Gastrocnemius medialis (tissue), 4 donors: Measurements from ENCODE around the gene ITGB2. TPM values are rescaled to one million over a fixed set of nuclear protein-coding genes. Genes with fewer than 3 reads are reported as not detected.

Source experiments
- ATAC-seq, 2 donors: fragments of 150-250 bp; one replicate each; pipeline ENCODE4 v1.9.1; 2016
- DNase-seq, 2 donors: peaks; one replicate each; pipeline ENCODE4 v3.0.0-alpha.2; 2019
- H3K27ac ChIP-seq, 4 donors: fragments of 200-600 bp; sonication (generic); 1 replicate in 1 of 4; 2 replicates in 3 of 4; pipeline ENCODE4 v1.5.1; 2016 to 2018; ENCODE audit warnings: mild to moderate bottlenecking in 2 of 4, moderate library complexity in 1 of 4
- H3K27me3 ChIP-seq, 3 donors: fragments of 200-600 bp; sonication (generic) in 2 of 3; 1 replicate in 1 of 3; 2 replicates in 2 of 3; pipeline versions ENCODE4 v1.5.1 to v1.6.0; 2016 to 2019; ENCODE audit warnings: mild to moderate bottlenecking in 1 of 3, moderate library complexity in 1 of 3
- H3K36me3 ChIP-seq, 2 donors: fragments of 200-600 bp; sonication (generic) in 1 of 2; one replicate each; pipeline ENCODE4 v1.5.1; 2017 to 2018
- H3K4me1 ChIP-seq, 2 donors: fragments of 200-600 bp; sonication (generic) in 1 of 2; one replicate each; pipeline ENCODE4 v1.5.1; 2016 to 2017; ENCODE audit warnings: mild to moderate bottlenecking in 2 of 2
- H3K4me3 ChIP-seq, 4 donors: fragments of 200-600 bp; sonication (generic) in 3 of 4; 1 replicate in 1 of 4; 2 replicates in 3 of 4; pipeline ENCODE4 v1.5.1; 2016 to 2019; ENCODE audit warnings: mild to moderate bottlenecking in 2 of 4
- H3K9me3 ChIP-seq, 3 donors: fragments of 200-600 bp; sonication (generic) in 2 of 3; 1 replicate in 1 of 3; 2 replicates in 2 of 3; pipeline ENCODE4 v1.5.1; 2016 to 2019
- CTCF ChIP-seq, 5 experiments: fragments of 450-650 bp in 3 of 5; fragments of 200-600 bp in 2 of 5; sonication (generic) in 2 of 5; IDR thresholded peaks in 4 of 5; conservative IDR thresholded peaks in 1 of 5; 1 replicate in 4 of 5; 2 replicates in 1 of 5; pipeline ENCODE4 v1.5.1; 2016 to 2019; ENCODE audit warnings: antibody characterized with exemption in 5 of 5, mild to moderate bottlenecking in 3 of 5, moderate library complexity in 3 of 5
- POLR2A ChIP-seq, 2 donors: fragments of 450-650 bp; IDR thresholded peaks; one replicate each; pipeline ENCODE4 v1.6.1; 2017; ENCODE audit warnings: antibody characterized with exemption in 2 of 2, mild to moderate bottlenecking in 2 of 2, moderate library complexity in 2 of 2
- in situ Hi-C, 4 donors: fragments of 200-750 bp; cut with MboI; loops; one replicate each; pipeline versions ENCODE4 v1.15.0 to v1.8.0; 2017; ENCODE audit warnings: low sequenced_read_pairs in 4 of 4
- intact Hi-C: fragments of 100-400 bp; cut with DNase I; formaldehyde crosslinking; loops from one replicate; pipeline ENCODE4 v1.15.1; 2023; ENCODE audit warnings: low total_unique reads
- total RNA-seq, 4 donors: library from RNA; depleted of rRNA; stranded (reverse); fragments of >200 nt; gene quantifications; one replicate each; pipeline versions ENCODE4 v1.1.0 to v1.2.3, GENCODE V29; 2016

Gene ITGB2
- total RNA-seq, 4 donors from 2014 or later, result 10.9 to 41.7 (median 27.4) TPM

DNA sequence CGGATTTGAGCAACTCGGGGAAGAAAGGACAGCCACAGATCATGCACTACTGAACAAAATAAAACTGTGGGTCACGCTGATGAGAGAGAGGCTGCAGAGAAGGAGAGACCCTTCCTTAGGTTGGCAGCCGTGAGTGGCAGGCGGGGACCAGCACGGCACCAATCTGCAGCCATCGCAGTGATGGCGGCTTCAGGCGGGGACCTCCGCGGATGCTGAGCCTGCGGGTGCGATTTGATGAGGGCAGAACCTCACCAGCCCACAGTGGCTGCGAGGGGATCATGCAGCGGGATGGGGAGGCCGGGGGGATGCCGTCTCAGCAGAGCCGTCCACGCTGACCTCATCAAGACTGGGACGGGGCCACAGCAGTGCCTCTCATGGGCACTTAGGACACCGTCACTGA is 11.8 kb downstream of the ITGB2 start:
- Histone ChIP-seq H3K27ac (no peak overlapping the region), H3K4me3 (no peak overlapping the region)

GRCh38 chr21:44907966-44908895 is 12.5 kb downstream of the ITGB2 start:
- H3K9me3 ChIP-seq, result no peaks in the 10 kb centered on the region
- H3K4me1 ChIP-seq, result peaks cover 8 to 11% of the 10 kb centered on the region in 2 donors
- H3K27me3 ChIP-seq, result peaks cover 0 to 2% (median 0%) of the 10 kb centered on the region in 3 donors
- in situ Hi-C loops, result no loop called here
- H3K4me3 ChIP-seq, result no peak overlapping the region
- intact Hi-C loops, result no loop called here
- ATAC-seq (no peak), DNase-seq (no peak)
- H3K27ac ChIP-seq, result no peak overlapping the region
- TF ChIP-seq POLR2A (IDR thresholded peaks at IDR 0.05), result no peak
- TF ChIP-seq CTCF (IDR thresholded peaks at IDR 0.05 in 4 of 5, conservative IDR thresholded peaks at IDR 0.05 in 1 of 5), result no peak
- H3K36me3 ChIP-seq, result no peaks in the 10 kb centered on the region

More for the DNA sequence above, 11.8 kb downstream of the ITGB2 start:
- no peaks in the 10 kb centered on the region for H3K36me3 ChIP-seq
- DNase-seq (no peak), ATAC-seq (no peak)
- H3K27me3 ChIP-seq, result peaks cover 0 to 2% (median 0%) of the 10 kb centered on the region in 3 donors
- in situ Hi-C loops (no loop called here), intact Hi-C loops (no loop called here)
- TF ChIP-seq CTCF (IDR thresholded peaks at IDR 0.05 in 4 of 5, conservative IDR thresholded peaks at IDR 0.05 in 1 of 5) (no peak), POLR2A (IDR thresholded peaks at IDR 0.05) (no peak)
- peaks cover 8 to 11% of the 10 kb centered on the region in 2 donors for H3K4me1 ChIP-seq
- no peaks in the 10 kb centered on the region for H3K9me3 ChIP-seq

GRCh38 chr21:44907225-44907965 is 13.3 kb downstream of the ITGB2 start:
- H3K9me3 ChIP-seq, result no peaks in the 10 kb centered on the region
- H3K4me1 ChIP-seq, result peaks cover 8 to 11% of the 10 kb centered on the region in 2 donors
- intact Hi-C loops (no loop called here), in situ Hi-C loops (no loop called here)
- DNase-seq (no peak), ATAC-seq (no peak)
- H3K36me3 ChIP-seq, result no peaks in the 10 kb centered on the region
- no peak for TF ChIP-seq POLR2A (IDR thresholded peaks at IDR 0.05)
- no peak for TF ChIP-seq CTCF (IDR thresholded peaks at IDR 0.05 in 4 of 5, conservative IDR thresholded peaks at IDR 0.05 in 1 of 5)
- H3K27me3 ChIP-seq, result peaks cover 0 to 2% (median 0%) of the 10 kb centered on the region in 3 donors
- no peak overlapping the region for H3K4me3 ChIP-seq
- H3K27ac ChIP-seq, result no peak overlapping the region

DNA sequence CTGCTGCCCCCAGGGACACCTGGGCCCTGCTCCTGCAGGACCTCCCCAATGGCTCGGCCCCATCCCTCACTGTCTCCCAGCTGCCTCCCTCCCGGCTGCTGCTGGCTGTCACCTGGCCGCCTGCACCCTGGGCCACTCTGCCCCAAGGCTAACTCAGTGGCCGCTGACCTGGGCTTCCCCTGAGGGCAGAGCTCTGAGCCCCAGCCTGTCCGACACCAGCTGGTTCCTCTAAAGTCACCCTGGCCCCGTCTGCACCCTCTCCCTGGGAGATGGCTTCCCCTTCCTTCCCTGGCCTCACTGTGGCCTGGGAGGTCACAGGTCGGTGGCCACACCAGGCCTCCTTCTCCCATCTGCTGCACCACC is 15.0 kb downstream of the ITGB2 start:
- in situ Hi-C loops, result no loop called here

More for the DNA sequence above, 15.0 kb downstream of the ITGB2 start:
- TF ChIP-seq CTCF (IDR thresholded peaks at IDR 0.05 in 4 of 5, conservative IDR thresholded peaks at IDR 0.05 in 1 of 5), result no peak
- TF ChIP-seq POLR2A (IDR thresholded peaks at IDR 0.05), result no peak
- Histone ChIP-seq H3K27ac (no peak overlapping the region), H3K9me3 (no peaks in the 10 kb centered on the region), H3K27me3 (peaks cover 0 to 2% (median 0%) of the 10 kb centered on the region in 3 donors), H3K4me3 (no peak overlapping the region), H3K36me3 (no peaks in the 10 kb centered on the region), H3K4me1 (peaks cover under 1 to 4% of the 10 kb centered on the region in 2 donors)
- intact Hi-C loops, result no loop called here
- DNase-seq, result no peak
- no peak for ATAC-seq
